Endodermal cell (in vitro differentiated cells): ENCODE results near the gene PARG. TPM values are rescaled to one million over a fixed set of nuclear protein-coding genes. Genes with fewer than 3 reads are reported as not detected.
"Not testable (repeated sequence)": the region's sequence is repeated elsewhere in the genome, so short reads cannot be mapped to it uniquely, and the experiment has no call there.

ENCODE experiments used
- DNase-seq: peaks from one replicate; pipeline ENCODE4 v3.0.0-alpha.2; 2017
- H3K27ac ChIP-seq: 2 replicates; pipeline ENCODE4 v1.5.1; 2013; ENCODE audit warnings: mild to moderate bottlenecking, low read depth, low read length, moderate library complexity
- H3K27me3 ChIP-seq: 2 replicates; pipeline ENCODE4 v1.6.1; 2013; ENCODE audit warnings: mild to moderate bottlenecking, low read length, moderate library complexity; ENCODE audit not compliant: insufficient read depth, control insufficient read depth, poor library complexity, severe bottlenecking
- H3K36me3 ChIP-seq: 2 replicates; pipeline ENCODE4 v1.7.0; 2013; ENCODE audit warnings: mild to moderate bottlenecking, low read length, moderate library complexity; ENCODE audit not compliant: control insufficient read depth, insufficient read depth
- H3K4me1 ChIP-seq: one replicate; pipeline ENCODE4 v1.7.0; 2013; ENCODE audit warnings: low read length; ENCODE audit not compliant: control insufficient read depth, insufficient read depth
- H3K4me3 ChIP-seq: 2 replicates; pipeline ENCODE4 v1.5.1; 2013; ENCODE audit warnings: mild to moderate bottlenecking, low read length, moderate library complexity
- H3K9ac ChIP-seq: 2 replicates; pipeline ENCODE4 v1.6.1; 2013; ENCODE audit warnings: mild to moderate bottlenecking, low read length, moderate library complexity; ENCODE audit not compliant: poor library complexity, severe bottlenecking; ENCODE audit errors: extremely low read depth
- H3K9me3 ChIP-seq: 2 replicates; pipeline ENCODE4 v1.6.1; 2013; ENCODE audit warnings: mild to moderate bottlenecking, low read length, moderate library complexity; ENCODE audit not compliant: control insufficient read depth
- H3K27ac Mint-ChIP-seq: 2 replicates; pipeline ENCODE4 v1.8.0; 2020; ENCODE audit warnings: mixed read lengths
- H3K27me3 Mint-ChIP-seq: 2 replicates; pipeline ENCODE4 v1.8.0; 2021; ENCODE audit warnings: mild to moderate bottlenecking, mixed read lengths; ENCODE audit not compliant: insufficient read depth
- H3K36me3 Mint-ChIP-seq: 2 replicates; pipeline ENCODE4 v1.8.0; 2020; ENCODE audit warnings: low read depth, mixed read lengths
- H3K4me1 Mint-ChIP-seq: 2 replicates; pipeline ENCODE4 v1.8.0; 2020; ENCODE audit warnings: mixed read lengths
- H3K4me3 Mint-ChIP-seq: 2 replicates; pipeline ENCODE4 v1.8.0; 2020; ENCODE audit warnings: mild to moderate bottlenecking, moderate library complexity, mixed read lengths
- H3K9me3 Mint-ChIP-seq: 2 replicates; pipeline ENCODE4 v1.8.0; 2020; ENCODE audit warnings: mild to moderate bottlenecking, mixed read lengths
- WGBS, 2 experiments: methylation state at CpG; one replicate each; pipeline versions ENCODE4 v1.1.5 to v1.1.7; 2013; ENCODE audit warnings: missing lambda C conversion rate in 2 of 2, mixed read lengths in 1 of 2; ENCODE audit not compliant: insufficient coverage in 1 of 2, insufficient read length in 1 of 2; 5-methylcytosine and 5-hydroxymethylcytosine counted together
- total RNA-seq, 2 donors: library from RNA; stranded (reverse); fragmentation: NEBNext Ultra II Directional in 1 of 2; extraction: Animal tissue kit (Norgen Biotek cat#: 25700) in 1 of 2; gene quantifications; 2 replicates in 1 of 2; 3 replicates in 1 of 2; pipeline ENCODE4 v1.2.1, GENCODE V29; 2021

The PARG gene
- total RNA-seq, 2 donors from 2014 or later, result 66.3 to 67.4 TPM

DNA sequence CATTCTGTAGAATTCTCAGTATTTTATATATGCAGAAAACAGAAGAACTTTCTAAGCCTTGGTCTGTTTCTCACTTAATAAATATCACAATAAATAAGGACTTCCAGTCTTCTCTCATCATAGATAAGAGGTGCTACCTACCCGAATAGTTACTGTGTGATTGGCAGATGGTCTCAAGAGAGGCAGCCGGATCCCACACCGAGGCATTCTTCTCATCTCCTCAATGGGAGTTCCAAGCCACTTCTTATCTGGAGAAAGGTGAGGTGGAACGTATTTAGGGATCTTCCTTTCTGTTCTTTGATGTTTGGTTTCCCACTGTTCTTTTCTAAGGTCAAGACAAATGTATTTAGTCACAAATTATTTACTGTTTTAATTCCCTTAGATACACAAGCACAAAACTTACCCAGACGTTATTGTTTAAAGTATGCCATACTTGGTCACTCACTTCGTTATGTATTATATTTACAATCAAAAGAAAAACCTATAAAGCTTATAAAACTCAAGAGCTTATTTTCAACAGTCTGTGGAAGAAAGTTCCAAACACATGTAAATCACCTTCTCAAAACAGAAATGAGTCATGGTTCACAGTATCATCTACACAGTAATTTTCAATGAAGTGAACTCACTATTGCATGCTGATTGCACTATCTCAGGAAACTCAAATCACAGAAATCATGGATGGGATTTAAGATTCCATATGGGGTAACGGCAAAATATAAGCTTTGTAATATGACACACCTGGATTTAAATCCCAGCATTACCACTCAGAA is 9.7 kb downstream of the PARG start:
- not testable (repeated sequence) for H3K27me3 Mint-ChIP-seq, H3K9me3 Mint-ChIP-seq, H3K4me1 ChIP-seq, H3K36me3 Mint-ChIP-seq, H3K9ac ChIP-seq, H3K9me3 ChIP-seq, H3K27me3 ChIP-seq, H3K36me3 ChIP-seq, H3K27ac ChIP-seq, H3K27ac Mint-ChIP-seq, H3K4me3 ChIP-seq, H3K4me3 Mint-ChIP-seq
- 50% methylated on average over 2 of the region's 7 CpGs; no CpG with 5 or more reads in 1 of the 2 experiments for WGBS, 2 experiments
- H3K4me1 Mint-ChIP-seq, result peaks cover 13% of the 10 kb centered on the region
- peak; percentile 62 for DNase-seq

DNA sequence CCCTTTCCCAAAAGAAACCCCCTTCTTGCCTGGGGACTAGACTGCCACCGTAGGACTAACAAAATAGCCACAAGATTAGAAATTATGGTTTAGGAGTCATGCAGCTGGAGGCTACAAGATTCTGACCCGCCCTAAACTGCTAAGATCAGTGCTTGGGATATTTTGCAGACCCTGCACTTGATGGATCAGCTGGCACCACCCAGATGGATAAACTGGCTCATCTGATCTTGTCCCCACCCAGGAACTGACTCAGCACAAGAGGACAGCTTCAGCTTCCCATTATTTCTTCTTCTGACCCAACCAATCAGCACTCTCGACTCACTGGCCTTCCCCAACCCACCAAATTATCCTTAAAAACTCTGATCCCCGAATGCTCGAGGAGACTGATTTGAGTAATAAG is 10.6 kb downstream of the PARG start:
- H3K36me3 ChIP-seq, H3K27ac ChIP-seq, H3K27me3 Mint-ChIP-seq, H3K36me3 Mint-ChIP-seq, H3K27me3 ChIP-seq, H3K4me1 ChIP-seq, H3K4me3 ChIP-seq, H3K9ac ChIP-seq, H3K9me3 ChIP-seq, DNase-seq, H3K4me3 Mint-ChIP-seq, H3K27ac Mint-ChIP-seq, H3K9me3 Mint-ChIP-seq: not testable (repeated sequence)
- peaks cover 17% of the 10 kb centered on the region for H3K4me1 Mint-ChIP-seq
- 93 to 94% methylated on average over 2 of the region's 5 CpGs for WGBS, 2 experiments

GRCh38 chr10:49923572-49923971 is 18.3 kb downstream of the PARG start:
- not testable (repeated sequence) for H3K27ac Mint-ChIP-seq, H3K4me3 Mint-ChIP-seq, H3K9me3 ChIP-seq, H3K9me3 Mint-ChIP-seq, H3K27me3 ChIP-seq, H3K4me3 ChIP-seq, H3K4me1 ChIP-seq, H3K27ac ChIP-seq, DNase-seq, H3K27me3 Mint-ChIP-seq, H3K9ac ChIP-seq
- peaks cover 21% of the 10 kb centered on the region for H3K36me3 ChIP-seq
- peaks cover 10% of the 10 kb centered on the region for H3K4me1 Mint-ChIP-seq
- no CpG with 5 or more reads among the region's 4 CpGs for WGBS, 2 experiments
- peaks cover 17% of the 10 kb centered on the region for H3K36me3 Mint-ChIP-seq

GRCh38 chr10:49922041-49922440 is 19.8 kb downstream of the PARG start:
- not testable (repeated sequence) for H3K27me3 Mint-ChIP-seq, H3K9me3 Mint-ChIP-seq, H3K4me3 ChIP-seq, H3K9ac ChIP-seq, H3K4me3 Mint-ChIP-seq, H3K27ac Mint-ChIP-seq, H3K4me1 ChIP-seq, H3K27me3 ChIP-seq, H3K27ac ChIP-seq, H3K9me3 ChIP-seq
- H3K4me1 Mint-ChIP-seq, result peaks cover 10% of the 10 kb centered on the region
- peak; percentile 49 for DNase-seq
- 79% methylated on average over 4 of the region's 4 CpGs; no CpG with 5 or more reads in 1 of the 2 experiments for WGBS, 2 experiments
- peaks cover 23% of the 10 kb centered on the region for H3K36me3 ChIP-seq
- peaks cover 14% of the 10 kb centered on the region for H3K36me3 Mint-ChIP-seq

GRCh38 chr10:49917927-49918326 is 23.9 kb downstream of the PARG start:
- not testable (repeated sequence) for H3K27me3 ChIP-seq, H3K27ac ChIP-seq, H3K4me1 Mint-ChIP-seq, H3K4me3 Mint-ChIP-seq, H3K9me3 Mint-ChIP-seq, H3K4me1 ChIP-seq, DNase-seq, H3K4me3 ChIP-seq, H3K9me3 ChIP-seq, H3K27me3 Mint-ChIP-seq, H3K9ac ChIP-seq, H3K27ac Mint-ChIP-seq
- H3K36me3 ChIP-seq, result peaks cover 38% of the 10 kb centered on the region
- peaks cover 24% of the 10 kb centered on the region for H3K36me3 Mint-ChIP-seq

DNA sequence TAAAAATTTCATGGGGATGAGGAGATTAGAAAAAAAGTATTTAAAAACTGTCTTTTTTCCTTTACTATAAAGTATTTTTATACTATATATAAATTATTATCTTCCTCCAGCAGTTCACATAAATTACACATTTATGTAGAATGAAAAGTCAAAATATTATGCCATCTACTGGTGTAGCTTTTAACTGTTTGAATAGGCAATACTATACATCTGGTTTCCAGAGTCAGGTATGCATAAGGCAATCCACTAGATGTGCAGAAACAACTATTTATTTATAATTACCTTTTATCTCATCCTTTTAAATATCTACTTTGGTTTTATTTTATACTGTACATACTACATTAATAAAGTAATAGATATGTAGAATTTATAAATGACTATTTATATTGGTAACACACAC is 25.4 kb downstream of the PARG start:
- not testable (repeated sequence) for H3K9me3 ChIP-seq, H3K9ac ChIP-seq, H3K4me3 Mint-ChIP-seq, H3K27ac ChIP-seq, DNase-seq, H3K4me1 Mint-ChIP-seq, H3K27me3 ChIP-seq, H3K4me1 ChIP-seq, H3K9me3 Mint-ChIP-seq, H3K4me3 ChIP-seq, H3K27me3 Mint-ChIP-seq, H3K27ac Mint-ChIP-seq
- H3K36me3 ChIP-seq, result peaks cover 31% of the 10 kb centered on the region
- peaks cover 23% of the 10 kb centered on the region for H3K36me3 Mint-ChIP-seq

DNA sequence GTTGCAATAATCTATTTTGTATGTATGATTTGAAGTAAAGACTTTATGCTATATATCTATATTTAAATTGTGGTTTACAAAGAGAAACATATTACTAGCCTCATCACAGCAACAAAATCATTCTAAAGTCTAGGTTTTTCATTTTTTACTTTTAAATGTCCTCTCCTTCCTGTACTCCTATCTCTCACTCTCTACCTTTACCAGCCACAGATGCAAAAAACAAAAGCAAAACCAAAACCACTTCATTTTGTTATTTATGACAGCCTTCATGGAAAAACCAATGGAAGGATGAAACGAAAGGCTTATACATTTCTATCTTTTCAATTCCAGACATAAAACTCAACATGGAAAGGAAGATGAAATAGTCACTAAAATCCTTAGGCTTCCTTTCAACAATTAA is 31.5 kb downstream of the PARG start:
- not testable (repeated sequence) for H3K4me1 ChIP-seq, H3K27me3 ChIP-seq, H3K9me3 ChIP-seq, DNase-seq, H3K27me3 Mint-ChIP-seq, H3K27ac Mint-ChIP-seq, H3K27ac ChIP-seq, H3K4me3 ChIP-seq, H3K4me1 Mint-ChIP-seq, H3K9me3 Mint-ChIP-seq, H3K36me3 ChIP-seq, H3K9ac ChIP-seq, H3K4me3 Mint-ChIP-seq
- peaks cover 15% of the 10 kb centered on the region for H3K36me3 Mint-ChIP-seq
- no CpG with 5 or more reads among the region's 1 CpG for WGBS, 2 experiments
